H1 (cell line): Measurements from ENCODE around the gene GNAI2. TPM values are rescaled to one million over a fixed set of nuclear protein-coding genes. Genes with fewer than 3 reads are reported as not detected.

Experiments
- CTCF ChIA-PET: fragments of 300-600 bp; sonication (Branson Sonifier 250); formaldehyde crosslinking; loops from one replicate; lab custom pipeline; 2021; ENCODE audit not compliant: partially characterized antibody; lab: Charles Lee
- POLR2A ChIA-PET: fragments of 300-600 bp; sonication (Branson Sonifier 250); formaldehyde crosslinking; loops from one replicate; lab custom pipeline; 2021; ENCODE audit warnings: inconsistent platforms; ENCODE audit not compliant: partially characterized antibody; lab: Charles Lee
- DNase-seq, 2 experiments: peaks; one replicate each; pipeline versions ENCODE4 v3.0.0 to v3.0.0-alpha.2; 2010 to 2022; ENCODE audit warnings: low spot score in 2 of 2, low read depth in 1 of 2, mixed read lengths in 1 of 2
- FAIRE-seq: peaks from 2 replicates; lab custom pipeline; 2011; peaks lifted over from hg19 to GRCh38; lab: Jason Lieb, UNC
- H2AFZ ChIP-seq: 2 replicates; pipeline ENCODE4 v1.8.1; 2012; ENCODE audit warnings: low read length, inconsistent platforms
- H2AK5ac ChIP-seq: 2 replicates; pipeline ENCODE4 v1.6.1; 2013; ENCODE audit warnings: low read depth, low read length
- H2BK120ac ChIP-seq: replicated peaks from 2 replicates; pipeline ENCODE3; 2013; ENCODE audit warnings: low read depth, low read length, inconsistent platforms
- H2BK12ac ChIP-seq: 2 replicates; pipeline ENCODE4 v1.6.1; 2013; ENCODE audit warnings: low read depth, low read length
- H2BK15ac ChIP-seq: 2 replicates; pipeline ENCODE4 v1.6.1; 2013; ENCODE audit warnings: low read length
- H2BK20ac ChIP-seq: 2 replicates; pipeline ENCODE4 v1.6.1; 2013; ENCODE audit warnings: low read length
- H2BK5ac ChIP-seq: 2 replicates; pipeline ENCODE4 v1.6.1; 2013; ENCODE audit warnings: low read depth, low read length
- H3K14ac ChIP-seq: 2 replicates; pipeline ENCODE4 v1.6.1; 2013; ENCODE audit warnings: inconsistent platforms; ENCODE audit not compliant: insufficient read length
- H3K18ac ChIP-seq: 2 replicates; pipeline ENCODE4 v1.6.1; 2013; ENCODE audit warnings: low read length; ENCODE audit errors: extremely low read depth
- H3K23ac ChIP-seq: 2 replicates; pipeline ENCODE4 v1.6.1; 2013; ENCODE audit warnings: inconsistent platforms; ENCODE audit not compliant: insufficient read length
- H3K23me2 ChIP-seq: 2 replicates; pipeline ENCODE4 v1.6.1; 2013; ENCODE audit warnings: low read depth, low read length
- H3K27ac ChIP-seq: 2 replicates; pipeline ENCODE4 v1.6.1; 2011; ENCODE audit warnings: low read depth, low read length, inconsistent platforms
- H3K27me3 ChIP-seq, 4 experiments: replicated peaks in 1 of 4; 1 replicate in 1 of 4; 2 replicates in 3 of 4; pipeline versions ENCODE4 v1.6.1 to v1.8.1; 2011 to 2013; ENCODE audit warnings: low read length in 3 of 4, mild to moderate bottlenecking in 3 of 4, inconsistent platforms in 2 of 4, mixed read lengths in 2 of 4, moderate library complexity in 1 of 4; ENCODE audit not compliant: control insufficient read depth in 3 of 4, insufficient read depth in 3 of 4; ENCODE audit errors: extremely low read depth in 1 of 4
- H3K36me3 ChIP-seq, 4 experiments: 2 replicates each; pipeline versions ENCODE4 v1.6.1 to v1.8.1; 2011 to 2013; ENCODE audit warnings: mild to moderate bottlenecking in 4 of 4, low read length in 3 of 4, moderate library complexity in 2 of 4, control low read depth in 1 of 4, inconsistent platforms in 1 of 4; ENCODE audit not compliant: insufficient read depth in 4 of 4, control insufficient read depth in 2 of 4
- H3K4ac ChIP-seq: replicated peaks from 2 replicates; pipeline ENCODE3; 2013; ENCODE audit warnings: low read length, low read depth, mixed read lengths, inconsistent platforms; ENCODE audit not compliant: insufficient read length
- H3K4me1 ChIP-seq, 4 experiments: replicated peaks in 1 of 4; 1 replicate in 1 of 4; 2 replicates in 3 of 4; pipeline versions ENCODE4 v1.6.1 to v1.8.1; 2011 to 2013; ENCODE audit warnings: low read length in 3 of 4, inconsistent platforms in 2 of 4, mixed read lengths in 1 of 4; ENCODE audit not compliant: insufficient read depth in 4 of 4, control insufficient read depth in 3 of 4
- H3K4me2 ChIP-seq, 2 experiments: 2 replicates each; pipeline versions ENCODE4 v1.6.1 to v1.8.1; 2011 to 2013; ENCODE audit warnings: low read depth in 2 of 2, low read length in 2 of 2, control low read depth in 1 of 2, inconsistent platforms in 1 of 2, mild to moderate bottlenecking in 1 of 2; ENCODE audit not compliant: insufficient read depth in 1 of 2
- H3K4me3 ChIP-seq, 4 experiments: fragments of 200-600, 300-600 bp in 1 of 4; sonication (generic), shearing (Covaris generic), sonication (Bioruptor Twin) in 1 of 4; 2 replicates each; pipeline versions ENCODE4 v1.5.1 to v1.8.1; 2011 to 2016; ENCODE audit warnings: low read length in 4 of 4, low read depth in 3 of 4, control low read depth in 2 of 4, inconsistent platforms in 2 of 4, mild to moderate bottlenecking in 2 of 4, mixed read lengths in 1 of 4, moderate library complexity in 1 of 4; ENCODE audit not compliant: insufficient read depth in 2 of 4; ENCODE audit errors: extremely low read depth in 1 of 4
- H3K56ac ChIP-seq: replicated peaks from 2 replicates; pipeline ENCODE3; 2013; ENCODE audit warnings: low read depth, mild to moderate bottlenecking, mixed read lengths, low read length, inconsistent platforms; ENCODE audit not compliant: insufficient read length
- H3K79me1 ChIP-seq: 2 replicates; pipeline ENCODE4 v1.6.1; 2013; ENCODE audit warnings: low read depth, low read length, control low read depth
- H3K79me2 ChIP-seq, 2 experiments: 2 replicates each; pipeline versions ENCODE4 v1.6.1 to v1.8.1; 2012 to 2013; ENCODE audit warnings: low read length in 2 of 2, mild to moderate bottlenecking in 2 of 2, inconsistent platforms in 1 of 2; ENCODE audit not compliant: insufficient read depth in 2 of 2, control insufficient read depth in 1 of 2
- H3K9ac ChIP-seq, 4 experiments: replicated peaks in 1 of 4; 1 replicate in 1 of 4; 2 replicates in 3 of 4; pipeline versions ENCODE4 v1.6.1 to v1.8.1; 2011 to 2013; ENCODE audit warnings: low read depth in 3 of 4, low read length in 3 of 4, control low read depth in 2 of 4, mild to moderate bottlenecking in 2 of 4, moderate library complexity in 2 of 4, inconsistent platforms in 1 of 4; ENCODE audit errors: extremely low read depth in 1 of 4
- H3K9me3 ChIP-seq, 2 experiments: 2 replicates each; pipeline versions ENCODE4 v1.6.1 to v1.8.1; 2012 to 2013; ENCODE audit warnings: mild to moderate bottlenecking in 2 of 2, moderate library complexity in 2 of 2, control low read depth in 1 of 2, inconsistent platforms in 1 of 2, low read depth in 1 of 2, low read length in 1 of 2, mixed read lengths in 1 of 2; ENCODE audit not compliant: insufficient read depth in 2 of 2
- H4K20me1 ChIP-seq, 2 experiments: replicated peaks in 1 of 2; 2 replicates each; pipeline versions ENCODE3 to v1.8.1; 2011 to 2013; ENCODE audit warnings: inconsistent platforms in 2 of 2, low read length in 2 of 2, mild to moderate bottlenecking in 1 of 2; ENCODE audit not compliant: insufficient read depth in 2 of 2, control insufficient read depth in 1 of 2
- H4K5ac ChIP-seq: 2 replicates; pipeline ENCODE4 v1.6.1; 2013; ENCODE audit warnings: low read length, low read depth, mixed read lengths, inconsistent platforms; ENCODE audit not compliant: insufficient read length
- H4K8ac ChIP-seq: 2 replicates; pipeline ENCODE4 v1.8.0; 2013; ENCODE audit warnings: mild to moderate bottlenecking, moderate library complexity, low read length, inconsistent platforms; ENCODE audit not compliant: insufficient read depth; ENCODE audit errors: extremely low read depth
- H4K91ac ChIP-seq: replicated peaks from 2 replicates; pipeline ENCODE3; 2013; ENCODE audit warnings: low read length, mixed read lengths, inconsistent platforms; ENCODE audit not compliant: insufficient read length
- GTF2F1 ChIP-seq: IDR thresholded peaks from 2 replicates; pipeline ENCODE4 v1.6.1; 2012; ENCODE audit warnings: low read depth, low read length, improper control_type of control experiment, borderline replicate concordance
- POLR2A ChIP-seq, 2 experiments: IDR thresholded peaks; 1 replicate in 1 of 2; 2 replicates in 1 of 2; pipeline ENCODE4 v1.6.1; 2011; ENCODE audit warnings: low read depth in 2 of 2, low read length in 2 of 2, mild to moderate bottlenecking in 2 of 2; ENCODE audit errors: control extremely low read depth in 1 of 2
- WGBS, 2 experiments: shearing (Covaris generic) in 1 of 2; methylation state at CpG; one replicate each; pipeline versions ENCODE4 v1.1.6 to v1.1.7; 2013 to 2015; ENCODE audit warnings: low lambda C conversion rate in 2 of 2, mixed read lengths in 2 of 2, inconsistent platforms in 1 of 2, low coverage in 1 of 2, missing lambda C conversion rate in 1 of 2; ENCODE audit not compliant: insufficient replicate concordance in 2 of 2, insufficient coverage in 1 of 2, insufficient read length in 1 of 2; ENCODE audit errors: extremely low coverage in 1 of 2, missing lambda C conversion rate in 1 of 2; 5-methylcytosine and 5-hydroxymethylcytosine counted together
- polyA plus RNA-seq, 7 experiments: library from polyadenylated mRNA; depleted of rRNA in 3 of 7; stranded (reverse) in 5 of 7; unstranded in 2 of 7; fragments of >200 nt in 5 of 7; fragments of 200-250 nt in 2 of 7; gene quantifications; 1 replicate in 5 of 7; 2 replicates in 1 of 7; 4 replicates in 1 of 7; pipeline versions ENCODE4 v1.2.1 to v1.2.3, GENCODE V29; 2011 to 2013; ENCODE audit warnings: missing spikeins in 2 of 7, mixed read lengths in 2 of 7
- total RNA-seq: library from RNA; stranded (reverse); fragmentation: NEBNext Ultra II Directional; extraction: Animal tissue kit (Norgen Biotek cat#: 25700); gene quantifications from 2 replicates; pipeline ENCODE4 v1.2.1, GENCODE V29; 2021

GNAI2 gene
- total and polyA plus RNA-seq, 2 of the 8 experiments (the other 6 are each of a cell fraction or from before 2014, with no cell fraction given) = 168 to 539 TPM

DNA sequence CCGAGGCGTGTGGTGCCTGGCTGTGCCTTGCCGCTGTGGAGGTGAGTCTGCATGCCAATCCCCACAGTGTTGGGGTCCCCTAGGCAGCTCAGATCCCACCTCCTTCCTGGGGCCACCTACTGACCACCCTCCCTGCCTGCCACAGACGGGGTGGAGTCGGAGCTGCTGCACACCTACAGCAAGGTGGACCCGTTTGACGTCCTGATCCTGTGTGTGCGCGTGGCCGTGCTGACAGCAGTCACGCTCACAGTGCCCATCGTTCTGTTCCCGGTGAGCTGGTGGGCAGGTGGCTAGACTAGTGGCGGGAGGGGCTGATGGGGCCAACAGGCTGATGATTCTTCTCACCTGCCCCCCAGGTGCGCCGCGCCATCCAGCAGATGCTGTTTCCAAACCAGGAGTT is 17.6 kb upstream of the GNAI2 start:
- no peak overlapping the region for H3K23ac ChIP-seq
- H3K4me1 ChIP-seq = peaks cover 0 to 3% (median 1%) of the 10 kb centered on the region in 4 experiments; a peak in 5 of 7 replicates
- H3K4me2 ChIP-seq = no peak overlapping the region
- no peaks in the 10 kb centered on the region for H3K36me3 ChIP-seq
- peak overlapping the region; percentile 2; the same call in 1 of the 2 replicates for H2BK15ac ChIP-seq
- no peak overlapping the region for H3K56ac ChIP-seq
- ChIA-PET POLR2A (interaction anchor here (1.2 to 2.5 kb wide), 5 partner anchors 13 to 47 kb away, joined by 3 to 8 read pairs (median 3); partner anchors contain the start of genes GNAI2 and SLC38A3), CTCF (interaction anchor here (0.9 to 48.1 kb wide), 7 partner anchors 9 to 106 kb away, joined by 3 to 2149 read pairs (median 52); partner anchors contain the start of genes GNAI2, GNAT1, HYAL3 and LSMEM2)
- H3K79me2 ChIP-seq = no peaks in the 10 kb centered on the region
- no peak overlapping the region for H2BK5ac ChIP-seq
- H3K79me1 ChIP-seq = no peaks in the 10 kb centered on the region
- H3K23me2 ChIP-seq = no peaks in the 10 kb centered on the region
- H3K27ac ChIP-seq = no peak overlapping the region
- no peak overlapping the region for H2BK20ac ChIP-seq
- no peak overlapping the region for H2AK5ac ChIP-seq
- no peak overlapping the region for H2AFZ ChIP-seq
- no peak overlapping the region for H3K14ac ChIP-seq
- H3K27me3 ChIP-seq = no peaks in the 10 kb centered on the region
- WGBS, 2 experiments = 98% methylated on average over 16 of the region's 17 CpGs; no CpG with 5 or more reads in 1 of the 2 experiments
- no peaks in the 10 kb centered on the region for H4K20me1 ChIP-seq
- no peak overlapping the region for H3K4me3 ChIP-seq
- no peak overlapping the region for H4K5ac ChIP-seq
- no peak overlapping the region; the same call in none of the 2 replicates for H4K8ac ChIP-seq
- peak overlapping the region; percentile 55 for H4K91ac ChIP-seq
- no peak for FAIRE-seq
- DNase-seq = no peak
- H3K4ac ChIP-seq = no peak overlapping the region
- H3K18ac ChIP-seq = no peak overlapping the region
- H2BK120ac ChIP-seq = no peak overlapping the region
- no peak overlapping the region for H3K9ac ChIP-seq
- no peaks in the 10 kb centered on the region for H3K9me3 ChIP-seq
- no peak overlapping the region for H2BK12ac ChIP-seq
- no peak for TF ChIP-seq GTF2F1
- no peak for TF ChIP-seq POLR2A (IDR thresholded peaks at IDR 0.05; ENCODE audit: control extremely low read depth in 1 of 2, low read depth in 2 of 2, low read length in 2 of 2)
